Measurements from ENCODE around the gene DLGAP1.

DLGAP1 gene

DNA sequence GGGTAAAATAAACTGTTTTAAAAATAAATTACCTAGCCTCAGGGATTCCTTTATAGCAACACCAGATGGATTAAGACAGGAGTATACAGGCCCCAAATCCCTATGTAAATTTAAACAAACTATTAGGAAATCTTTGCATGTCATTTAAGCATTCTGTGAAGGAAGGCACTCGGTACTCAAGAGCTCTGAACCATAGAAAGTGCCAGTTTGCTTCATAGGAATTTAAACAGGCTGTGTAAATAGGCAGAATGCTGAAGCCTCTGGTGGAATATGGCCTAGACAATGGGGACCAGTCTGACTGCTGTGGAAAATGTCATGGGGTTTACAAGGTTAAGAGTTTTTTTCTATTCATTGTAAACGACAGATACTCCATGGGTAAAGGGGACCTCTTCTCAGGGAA, 377.4 kb downstream of the DLGAP1 start:
- Histone ChIP-seq H3K4me2 (ENCODE audit: low read depth, low read length, poor library complexity, severe bottlenecking) (no peak overlapping the region), H3K9me3 (ENCODE audit: insufficient read depth, low read length) (no peaks in the 10 kb centered on the region), H3K36me3 (ENCODE audit: low read length) (no peaks in the 10 kb centered on the region), H2AFZ (ENCODE audit: low read depth, low read length, severe bottlenecking) (no peak overlapping the region), H3K9ac (ENCODE audit: low read length) (no peak overlapping the region), H4K20me1 (ENCODE audit: low read depth, low read length) (no peaks in the 10 kb centered on the region), H3F3A (ENCODE audit: insufficient read depth) (no peaks in the 10 kb centered on the region), H3K27ac (ENCODE audit: low read depth, low read length) (no peak overlapping the region), H3K27me3 (ENCODE audit: low read length) (no peaks in the 10 kb centered on the region), H3K4me3 (ENCODE audit: insufficient read depth, low read length, poor library complexity, severe bottlenecking) (no peak overlapping the region), H3K9me2 (replicated peaks; ENCODE audit: insufficient read depth, low read length) (no peaks in the 10 kb centered on the region), H3K79me2 (ENCODE audit: insufficient read depth, low read length) (no peaks in the 10 kb centered on the region)
- TF ChIP-seq, protein P1, sequence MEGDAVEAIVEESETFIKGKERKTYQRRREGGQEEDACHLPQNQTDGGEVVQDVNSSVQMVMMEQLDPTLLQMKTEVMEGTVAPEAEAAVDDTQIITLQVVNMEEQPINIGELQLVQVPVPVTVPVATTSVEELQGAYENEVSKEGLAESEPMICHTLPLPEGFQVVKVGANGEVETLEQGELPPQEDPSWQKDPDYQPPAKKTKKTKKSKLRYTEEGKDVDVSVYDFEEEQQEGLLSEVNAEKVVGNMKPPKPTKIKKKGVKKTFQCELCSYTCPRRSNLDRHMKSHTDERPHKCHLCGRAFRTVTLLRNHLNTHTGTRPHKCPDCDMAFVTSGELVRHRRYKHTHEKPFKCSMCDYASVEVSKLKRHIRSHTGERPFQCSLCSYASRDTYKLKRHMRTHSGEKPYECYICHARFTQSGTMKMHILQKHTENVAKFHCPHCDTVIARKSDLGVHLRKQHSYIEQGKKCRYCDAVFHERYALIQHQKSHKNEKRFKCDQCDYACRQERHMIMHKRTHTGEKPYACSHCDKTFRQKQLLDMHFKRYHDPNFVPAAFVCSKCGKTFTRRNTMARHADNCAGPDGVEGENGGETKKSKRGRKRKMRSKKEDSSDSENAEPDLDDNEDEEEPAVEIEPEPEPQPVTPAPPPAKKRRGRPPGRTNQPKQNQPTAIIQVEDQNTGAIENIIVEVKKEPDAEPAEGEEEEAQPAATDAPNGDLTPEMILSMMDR (IDR thresholded peaks at IDR 0.05; ENCODE audit: insufficient read depth, low read length, poor library complexity, severe bottlenecking): no peak
- no peak for TF ChIP-seq EZH2phosphoT487 (conservative IDR thresholded peaks at IDR 0.05; ENCODE audit: low read length)

DNA sequence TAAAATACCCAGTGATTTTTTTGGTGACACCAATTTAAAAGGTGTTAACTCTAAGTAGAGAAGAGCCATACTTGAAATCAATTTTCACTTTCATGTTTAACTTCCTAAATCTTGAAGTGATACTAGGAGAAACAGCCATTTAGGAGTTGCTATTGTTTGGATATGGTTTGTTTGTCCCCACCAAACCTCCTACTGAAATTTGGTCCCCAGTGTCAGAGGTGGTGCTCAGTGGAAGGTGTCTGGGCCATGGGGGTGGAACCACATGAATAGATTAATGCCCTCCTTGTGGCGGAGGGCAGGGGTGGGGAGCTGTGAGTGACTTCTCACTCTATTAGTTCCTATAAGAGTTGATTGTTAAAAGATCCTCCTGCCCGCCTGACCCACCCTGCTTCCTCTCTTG, 377.9 kb downstream of the DLGAP1 start:
- Histone ChIP-seq H3K9ac (ENCODE audit: low read length) (no peak overlapping the region), H3K9me2 (replicated peaks; ENCODE audit: insufficient read depth, low read length) (no peaks in the 10 kb centered on the region), H3K4me3 (ENCODE audit: insufficient read depth, low read length, poor library complexity, severe bottlenecking) (no peak overlapping the region), H3F3A (ENCODE audit: insufficient read depth) (no peaks in the 10 kb centered on the region), H4K20me1 (ENCODE audit: low read depth, low read length) (no peaks in the 10 kb centered on the region), H3K4me2 (ENCODE audit: low read depth, low read length, poor library complexity, severe bottlenecking) (no peak overlapping the region), H3K79me2 (ENCODE audit: insufficient read depth, low read length) (no peaks in the 10 kb centered on the region), H3K36me3 (ENCODE audit: low read length) (no peaks in the 10 kb centered on the region), H3K27me3 (ENCODE audit: low read length) (no peaks in the 10 kb centered on the region), H2AFZ (ENCODE audit: low read depth, low read length, severe bottlenecking) (no peak overlapping the region), H3K9me3 (ENCODE audit: insufficient read depth, low read length) (no peaks in the 10 kb centered on the region), H3K27ac (ENCODE audit: low read depth, low read length) (no peak overlapping the region)
- TF ChIP-seq EZH2phosphoT487 (conservative IDR thresholded peaks at IDR 0.05; ENCODE audit: low read length): no peak
- TF ChIP-seq, protein P1 (IDR thresholded peaks at IDR 0.05; ENCODE audit: insufficient read depth, low read length, poor library complexity, severe bottlenecking): no peak

DNA sequence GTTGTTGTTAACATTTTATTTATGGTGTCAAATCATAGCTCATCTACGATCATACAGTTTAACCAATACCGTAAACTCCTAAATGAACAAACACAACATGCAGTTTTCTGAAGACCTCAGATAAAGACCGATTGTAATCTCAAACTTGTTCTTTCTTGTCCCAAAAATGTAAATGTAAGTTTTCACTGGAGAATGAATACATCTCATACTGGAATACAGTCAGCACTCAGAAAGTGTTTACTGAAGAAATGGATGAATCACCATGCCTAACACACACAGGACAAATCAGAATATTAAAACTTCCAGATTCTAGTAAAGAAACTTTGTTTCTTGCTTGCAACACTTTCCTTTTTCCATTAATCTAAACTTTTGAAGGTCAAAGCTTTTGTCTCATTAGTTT, 380.5 kb downstream of the DLGAP1 start:
- Histone ChIP-seq H3K79me2 (ENCODE audit: insufficient read depth, low read length) (no peaks in the 10 kb centered on the region), H3K9ac (ENCODE audit: low read length) (no peak overlapping the region), H3K36me3 (ENCODE audit: low read length) (no peaks in the 10 kb centered on the region), H3K9me3 (ENCODE audit: insufficient read depth, low read length) (no peaks in the 10 kb centered on the region), H3K27me3 (ENCODE audit: low read length) (no peaks in the 10 kb centered on the region), H3K4me3 (ENCODE audit: insufficient read depth, low read length, poor library complexity, severe bottlenecking) (no peak overlapping the region), H3K9me2 (replicated peaks; ENCODE audit: insufficient read depth, low read length) (no peaks in the 10 kb centered on the region), H3F3A (ENCODE audit: insufficient read depth) (no peaks in the 10 kb centered on the region), H2AFZ (ENCODE audit: low read depth, low read length, severe bottlenecking) (no peak overlapping the region), H3K27ac (ENCODE audit: low read depth, low read length) (no peak overlapping the region), H3K4me2 (ENCODE audit: low read depth, low read length, poor library complexity, severe bottlenecking) (no peak overlapping the region), H4K20me1 (ENCODE audit: low read depth, low read length) (no peaks in the 10 kb centered on the region)
- TF ChIP-seq, protein P1 (IDR thresholded peaks at IDR 0.05; ENCODE audit: insufficient read depth, low read length, poor library complexity, severe bottlenecking): no peak
- no peak for TF ChIP-seq EZH2phosphoT487 (conservative IDR thresholded peaks at IDR 0.05; ENCODE audit: low read length)
